ENCODE results near the gene CEBPA.
A peak's percentile ranks its signal among the peaks of the same experiment; 100 is the strongest.

CEBPA gene

GRCh38 chr19:33301900-33302174 is 497 bp downstream of the CEBPA start:
- H3K27me3 ChIP-seq, result peaks cover 29% of the 10 kb centered on the region
- peak overlapping the region; percentile 93 to 99 for H3K4me3 ChIP-seq (ENCODE audit: low read depth in 1 of 2, low read length in 1 of 2)
- H3K27ac ChIP-seq, result peak overlapping the region; percentile 91
- no peaks in the 10 kb centered on the region for H3K9me3 ChIP-seq
- TF ChIP-seq CTCF (IDR thresholded peaks at IDR 0.05), result no peak
- peaks cover 52 to 59% of the 10 kb centered on the region in 2 experiments for H3K4me1 ChIP-seq (ENCODE audit: control insufficient read depth in 1 of 2, insufficient read depth in 1 of 2, low read depth in 1 of 2, low read length in 1 of 2)
- H3K36me3 ChIP-seq, result no peaks in the 10 kb centered on the region

DNA sequence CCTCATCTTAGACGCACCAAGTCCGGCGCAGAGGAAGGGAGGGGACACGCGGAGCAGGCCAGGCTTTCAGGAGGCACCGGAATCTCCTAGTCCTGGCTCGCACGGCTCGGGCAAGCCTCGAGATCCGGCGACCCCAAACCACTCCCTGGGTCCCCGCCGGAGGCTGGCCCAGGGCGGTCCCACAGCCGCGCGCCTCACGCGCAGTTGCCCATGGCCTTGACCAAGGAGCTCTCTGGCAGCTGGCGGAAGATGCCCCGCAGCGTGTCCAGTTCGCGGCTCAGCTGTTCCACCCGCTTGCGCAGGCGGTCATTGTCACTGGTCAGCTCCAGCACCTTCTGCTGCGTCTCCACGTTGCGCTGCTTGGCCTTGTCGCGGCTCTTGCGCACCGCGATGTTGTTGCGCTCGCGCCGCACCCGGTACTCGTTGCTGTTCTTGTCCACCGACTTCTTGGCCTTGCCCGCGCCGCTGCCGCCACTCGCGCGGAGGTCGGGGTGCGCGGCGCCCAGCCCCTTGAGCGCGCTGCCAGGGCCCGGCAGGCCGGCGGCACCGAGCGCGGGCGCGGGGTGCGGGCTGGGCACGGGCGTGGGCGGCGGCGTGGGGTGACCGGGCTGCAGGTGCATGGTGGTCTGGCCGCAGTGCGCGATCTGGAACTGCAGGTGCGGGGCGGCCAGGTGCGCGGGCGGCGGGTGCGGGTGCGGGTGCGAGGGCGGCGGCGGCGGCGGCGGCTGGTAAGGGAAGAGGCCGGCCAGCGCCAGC is 1.0 kb downstream of the CEBPA start:
- Histone ChIP-seq H3K36me3 (no peaks in the 10 kb centered on the region), H3K27ac (peak overlapping the region; percentile 91), H3K27me3 (peaks cover 29% of the 10 kb centered on the region), H3K4me3 (ENCODE audit: low read depth in 1 of 2, low read length in 1 of 2) (peak overlapping the region; percentile 93 to 99), H3K4me1 (ENCODE audit: control insufficient read depth in 1 of 2, insufficient read depth in 1 of 2, low read depth in 1 of 2, low read length in 1 of 2) (peaks cover 58 to 64% of the 10 kb centered on the region in 2 experiments), H3K9me3 (no peaks in the 10 kb centered on the region)
- no peak for TF ChIP-seq CTCF (IDR thresholded peaks at IDR 0.05)

- Histone ChIP-seq H3K36me3 (no peaks in the 10 kb centered on the region), H3K27ac (peak overlapping the region; percentile 91), H3K27me3 (peaks cover 29% of the 10 kb centered on the region), H3K4me3 (ENCODE audit: low read depth in 1 of 2, low read length in 1 of 2) (peak overlapping the region; percentile 93 to 99), H3K9me3 (no peaks in the 10 kb centered on the region), H3K4me1 (ENCODE audit: control insufficient read depth in 1 of 2, insufficient read depth in 1 of 2, low read depth in 1 of 2, low read length in 1 of 2) (peaks cover 63 to 69% of the 10 kb centered on the region in 2 experiments)
- no peak for TF ChIP-seq CTCF (IDR thresholded peaks at IDR 0.05)
Observed at GRCh38 chr19:33300894-33301143, 1.5 kb downstream of the CEBPA start.

- Histone ChIP-seq H3K9me3 (no peaks in the 10 kb centered on the region), H3K4me3 (ENCODE audit: low read depth in 1 of 2, low read length in 1 of 2) (peak overlapping the region; percentile 93 to 99), H3K4me1 (ENCODE audit: control insufficient read depth in 1 of 2, insufficient read depth in 1 of 2, low read depth in 1 of 2, low read length in 1 of 2) (peaks cover 68 to 75% of the 10 kb centered on the region in 2 experiments), H3K27me3 (peaks cover 25% of the 10 kb centered on the region), H3K36me3 (no peaks in the 10 kb centered on the region), H3K27ac (peak overlapping the region; percentile 91)
- no peak for TF ChIP-seq CTCF (IDR thresholded peaks at IDR 0.05)
Observed at GRCh38 chr19:33300009-33300893, 2.1 kb downstream of the CEBPA start.

GRCh38 chr19:33299051-33299688 is 3.2 kb downstream of the CEBPA start:
- H3K27me3 ChIP-seq, result peaks cover 15% of the 10 kb centered on the region
- peak overlapping the region; percentile 91 for H3K27ac ChIP-seq
- H3K9me3 ChIP-seq, result no peaks in the 10 kb centered on the region
- peaks cover 78 to 85% of the 10 kb centered on the region in 2 experiments for H3K4me1 ChIP-seq (ENCODE audit: control insufficient read depth in 1 of 2, insufficient read depth in 1 of 2, low read depth in 1 of 2, low read length in 1 of 2)
- peak overlapping the region; percentile 93 to 99 for H3K4me3 ChIP-seq (ENCODE audit: low read depth in 1 of 2, low read length in 1 of 2)
- no peak for TF ChIP-seq CTCF (IDR thresholded peaks at IDR 0.05)
- H3K36me3 ChIP-seq, result no peaks in the 10 kb centered on the region

All from neutrophil (primary cell).